Measurements from ENCODE around the gene EPHB6.

DNA sequence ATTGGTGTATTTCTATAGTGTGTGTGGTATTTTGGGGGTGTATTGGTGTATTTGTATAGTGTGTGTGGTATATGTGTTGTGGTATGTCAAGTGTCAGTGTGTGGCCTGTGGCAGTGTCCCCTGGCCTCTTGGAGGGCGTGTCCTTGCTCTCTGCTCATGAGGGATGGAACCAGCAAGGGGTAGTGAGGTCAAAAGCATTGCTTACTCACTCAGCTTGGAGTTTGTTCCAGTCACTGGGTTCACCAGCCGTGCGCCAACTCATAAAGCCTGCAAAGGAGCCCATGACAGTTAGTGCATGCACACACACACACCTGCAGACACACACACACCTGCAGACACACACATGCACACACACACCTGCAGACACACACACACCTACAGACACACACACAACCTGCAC lies 34.9 kb downstream of the EPHB6 start:
- no peak for TF ChIP-seq POLR2AphosphoS5 (IDR thresholded peaks at IDR 0.05)
- TF ChIP-seq, protein P1, sequence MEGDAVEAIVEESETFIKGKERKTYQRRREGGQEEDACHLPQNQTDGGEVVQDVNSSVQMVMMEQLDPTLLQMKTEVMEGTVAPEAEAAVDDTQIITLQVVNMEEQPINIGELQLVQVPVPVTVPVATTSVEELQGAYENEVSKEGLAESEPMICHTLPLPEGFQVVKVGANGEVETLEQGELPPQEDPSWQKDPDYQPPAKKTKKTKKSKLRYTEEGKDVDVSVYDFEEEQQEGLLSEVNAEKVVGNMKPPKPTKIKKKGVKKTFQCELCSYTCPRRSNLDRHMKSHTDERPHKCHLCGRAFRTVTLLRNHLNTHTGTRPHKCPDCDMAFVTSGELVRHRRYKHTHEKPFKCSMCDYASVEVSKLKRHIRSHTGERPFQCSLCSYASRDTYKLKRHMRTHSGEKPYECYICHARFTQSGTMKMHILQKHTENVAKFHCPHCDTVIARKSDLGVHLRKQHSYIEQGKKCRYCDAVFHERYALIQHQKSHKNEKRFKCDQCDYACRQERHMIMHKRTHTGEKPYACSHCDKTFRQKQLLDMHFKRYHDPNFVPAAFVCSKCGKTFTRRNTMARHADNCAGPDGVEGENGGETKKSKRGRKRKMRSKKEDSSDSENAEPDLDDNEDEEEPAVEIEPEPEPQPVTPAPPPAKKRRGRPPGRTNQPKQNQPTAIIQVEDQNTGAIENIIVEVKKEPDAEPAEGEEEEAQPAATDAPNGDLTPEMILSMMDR (IDR thresholded peaks at IDR 0.05): no peak
- no peak for TF ChIP-seq POLR2A (IDR thresholded peaks at IDR 0.05)

Data from upper lobe of left lung (tissue), 4 donors.